Activated naive CD4-positive, alpha-beta T cell treated with anti-CD3 and anti-CD28 coated beads, Interleukin-2, amount 50 U/mL, for 24 hours (primary cell): ENCODE results near the gene GIMAP8.
A peak's percentile ranks its signal among the peaks of the same experiment; 100 is the strongest.

Source experiments
- H3K27ac Mint-ChIP-seq: one replicate; pipeline ENCODE4 v1.8.0; 2021; ENCODE audit warnings: mild to moderate bottlenecking, mixed read lengths
- H3K27me3 Mint-ChIP-seq: one replicate; pipeline ENCODE4 v1.8.0; 2021; ENCODE audit warnings: mixed read lengths
- H3K36me3 Mint-ChIP-seq: one replicate; pipeline ENCODE4 v1.8.0; 2021; ENCODE audit warnings: mixed read lengths
- H3K4me1 Mint-ChIP-seq: one replicate; pipeline ENCODE4 v1.8.0; 2021; ENCODE audit warnings: mixed read lengths
- H3K4me3 Mint-ChIP-seq: one replicate; pipeline ENCODE4 v1.8.0; 2021; ENCODE audit warnings: mild to moderate bottlenecking, mixed read lengths
- H3K9me3 Mint-ChIP-seq: one replicate; pipeline ENCODE4 v1.8.0; 2021; ENCODE audit warnings: mixed read lengths

The GIMAP8 gene

GRCh38 chr7:150421831-150422230 is 28.6 kb upstream of the GIMAP8 start:
- H3K4me1 Mint-ChIP-seq = peaks cover 13% of the 10 kb centered on the region
- no peaks in the 10 kb centered on the region for H3K9me3 Mint-ChIP-seq
- H3K36me3 Mint-ChIP-seq = peaks cover 2% of the 10 kb centered on the region
- H3K27ac Mint-ChIP-seq = no peak overlapping the region
- H3K4me3 Mint-ChIP-seq = no peak overlapping the region
- H3K27me3 Mint-ChIP-seq = no peaks in the 10 kb centered on the region

- Mint-ChIP-seq H3K27me3 (no peaks in the 10 kb centered on the region), H3K9me3 (no peaks in the 10 kb centered on the region), H3K36me3 (peaks cover 2% of the 10 kb centered on the region), H3K27ac (no peak overlapping the region), H3K4me1 (peaks cover 7% of the 10 kb centered on the region), H3K4me3 (no peak overlapping the region)
Measured at GRCh38 chr7:150425670-150426069, 24.8 kb upstream of the GIMAP8 start.

- H3K4me3 Mint-ChIP-seq = no peak overlapping the region
- no peaks in the 10 kb centered on the region for H3K9me3 Mint-ChIP-seq
- H3K27me3 Mint-ChIP-seq = no peaks in the 10 kb centered on the region
- H3K27ac Mint-ChIP-seq = peak overlapping the region; percentile 52
- H3K36me3 Mint-ChIP-seq = no peaks in the 10 kb centered on the region
- H3K4me1 Mint-ChIP-seq = peaks cover 18% of the 10 kb centered on the region
Measured at GRCh38 chr7:150428671-150429451, 21.6 kb upstream of the GIMAP8 start.

DNA sequence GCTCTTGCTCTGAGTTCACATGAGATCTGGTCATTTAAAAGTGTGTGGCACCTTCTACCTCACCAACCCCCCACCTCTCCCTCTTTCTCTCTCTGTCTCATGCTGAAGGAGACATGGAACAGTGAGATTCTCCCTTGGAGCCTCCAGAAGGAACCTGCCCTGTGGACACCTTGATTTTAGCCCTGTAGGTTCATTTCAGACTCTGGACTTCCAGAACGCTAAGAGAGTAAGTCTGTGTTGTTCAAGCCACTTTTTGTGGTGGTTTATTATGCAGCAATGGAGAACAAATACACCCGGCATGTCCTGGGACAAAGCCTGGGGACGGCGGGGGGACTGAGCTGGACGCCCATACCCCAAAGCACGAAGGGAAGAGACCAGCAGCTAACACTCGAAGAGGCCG is 20.7 kb upstream of the GIMAP8 start:
- no peak overlapping the region for H3K27ac Mint-ChIP-seq

GRCh38 chr7:150430465-150431085 is 19.9 kb upstream of the GIMAP8 start:
- peaks cover 18% of the 10 kb centered on the region for H3K4me1 Mint-ChIP-seq
- no peak overlapping the region for H3K4me3 Mint-ChIP-seq
- no peak overlapping the region for H3K27ac Mint-ChIP-seq
- no peaks in the 10 kb centered on the region for H3K27me3 Mint-ChIP-seq
- no peaks in the 10 kb centered on the region for H3K36me3 Mint-ChIP-seq
- H3K9me3 Mint-ChIP-seq = no peaks in the 10 kb centered on the region

More for the DNA sequence above, 20.7 kb upstream of the GIMAP8 start:
- Mint-ChIP-seq H3K9me3 (no peaks in the 10 kb centered on the region), H3K4me3 (no peak overlapping the region), H3K36me3 (no peaks in the 10 kb centered on the region), H3K27me3 (no peaks in the 10 kb centered on the region), H3K4me1 (peaks cover 18% of the 10 kb centered on the region)

DNA sequence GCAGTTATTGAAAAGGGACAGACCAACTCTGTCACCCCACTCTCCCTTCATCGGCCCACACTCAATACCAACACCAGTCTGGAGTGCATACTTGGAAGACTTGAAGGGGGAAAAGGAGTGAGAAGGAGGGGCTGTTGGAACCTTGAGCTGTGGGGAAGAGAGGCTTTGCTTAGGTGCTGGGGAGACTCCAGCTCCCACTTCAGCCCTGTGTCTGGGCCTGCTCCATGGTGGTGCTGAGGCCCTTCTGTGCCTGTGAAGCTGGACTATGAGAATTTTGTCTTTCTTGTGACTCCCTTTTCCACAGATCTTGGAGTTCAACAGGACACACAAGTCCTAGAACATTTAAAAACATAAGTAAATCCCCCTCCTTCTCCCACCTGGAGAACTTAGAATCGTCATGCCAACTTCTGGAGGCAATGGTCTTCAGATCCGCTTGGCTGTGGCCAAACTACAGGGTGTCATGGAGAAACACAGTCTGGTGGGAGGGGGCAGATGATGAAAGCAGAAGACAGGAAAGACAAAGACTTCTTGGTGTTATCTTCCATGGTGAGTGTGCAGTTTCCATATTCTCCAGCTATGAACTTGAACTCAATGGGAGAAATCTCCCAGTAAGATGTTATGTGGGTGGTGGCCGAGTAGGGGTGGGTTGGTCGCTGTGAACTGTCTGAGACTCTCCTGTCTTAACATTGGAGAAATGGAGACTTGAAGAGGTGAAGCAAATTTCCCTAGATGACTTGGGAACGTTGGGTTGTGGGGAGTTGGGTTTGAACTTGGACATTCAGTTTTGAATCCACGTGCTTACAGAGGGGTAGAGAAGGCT is 18.4 kb upstream of the GIMAP8 start:
- H3K4me3 Mint-ChIP-seq = no peak overlapping the region
- H3K4me1 Mint-ChIP-seq = peaks cover 18% of the 10 kb centered on the region
- no peaks in the 10 kb centered on the region for H3K9me3 Mint-ChIP-seq
- no peaks in the 10 kb centered on the region for H3K36me3 Mint-ChIP-seq
- H3K27me3 Mint-ChIP-seq = no peaks in the 10 kb centered on the region
- peak overlapping the region; percentile 18 for H3K27ac Mint-ChIP-seq

DNA sequence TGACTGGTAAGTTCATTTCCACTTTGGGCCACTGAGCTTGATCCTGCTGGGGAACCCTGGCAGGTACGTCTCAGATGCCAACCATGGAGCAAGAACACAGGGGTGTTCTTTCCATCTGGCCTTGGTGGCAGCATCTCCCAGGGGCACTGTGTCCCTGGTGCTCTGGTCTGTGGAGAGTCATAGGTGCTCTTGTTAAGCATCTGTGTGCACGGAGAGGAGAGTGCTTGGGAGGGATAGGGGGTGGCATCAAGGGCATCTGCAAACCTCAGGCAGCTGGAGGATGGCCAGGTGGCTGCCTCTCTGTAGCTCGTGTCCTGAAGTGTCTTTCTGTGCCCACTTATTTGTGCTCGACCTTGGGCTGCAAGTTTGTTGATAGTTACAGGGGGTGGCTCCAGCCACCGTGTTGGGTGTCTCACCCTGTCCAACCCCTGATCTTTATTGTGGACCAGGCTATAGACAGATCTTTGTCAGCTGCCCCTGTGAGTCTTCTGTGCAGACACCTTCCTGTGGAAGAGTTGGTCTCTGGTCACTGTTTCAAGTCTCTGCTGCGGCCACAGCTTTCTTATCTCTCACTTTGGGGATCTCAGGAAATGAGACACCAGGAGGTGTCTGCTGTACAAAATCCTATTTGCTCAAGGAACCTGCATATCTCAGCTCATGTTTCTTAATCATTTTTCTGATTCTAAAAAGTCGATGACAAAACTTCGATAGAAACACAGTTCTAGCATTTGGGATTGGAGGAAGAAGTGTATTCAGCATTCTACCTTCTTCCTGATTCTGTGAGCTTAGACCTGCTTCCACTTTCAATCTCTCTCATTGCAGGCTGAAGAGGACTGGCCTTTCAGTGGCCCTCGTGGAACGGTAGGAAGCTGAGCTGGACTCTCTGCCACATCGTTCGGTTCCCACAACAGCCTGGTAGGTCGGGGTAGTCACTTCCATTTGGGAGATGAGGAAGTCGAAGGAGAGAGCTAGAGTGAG is 17.2 kb upstream of the GIMAP8 start:
- Mint-ChIP-seq H3K4me3 (no peak overlapping the region), H3K36me3 (peaks cover under 1% of the 10 kb centered on the region), H3K27ac (no peak overlapping the region), H3K27me3 (no peaks in the 10 kb centered on the region), H3K4me1 (peaks cover 18% of the 10 kb centered on the region), H3K9me3 (no peaks in the 10 kb centered on the region)

DNA sequence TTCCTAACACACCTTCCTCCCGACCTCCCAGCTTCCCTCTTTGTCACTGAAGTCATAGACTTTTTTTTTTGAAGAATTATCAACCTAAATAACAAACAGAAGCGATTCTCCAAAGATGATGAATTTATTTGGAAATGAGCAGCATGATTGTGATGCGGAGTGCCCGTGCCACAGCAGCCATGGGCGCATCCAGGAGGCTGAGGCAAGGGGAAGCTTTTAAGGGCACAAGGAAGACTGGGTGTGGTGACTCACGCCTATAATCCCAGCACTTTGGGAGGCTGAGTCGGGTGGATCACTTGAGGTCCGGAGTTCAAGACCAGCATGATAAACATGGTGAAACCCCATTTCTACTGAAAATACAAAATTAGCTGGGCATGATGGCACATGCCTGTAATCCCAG is 16.2 kb upstream of the GIMAP8 start:
- Mint-ChIP-seq H3K4me1 (peaks cover 21% of the 10 kb centered on the region), H3K27ac (no peak overlapping the region), H3K27me3 (no peaks in the 10 kb centered on the region)

DNA sequence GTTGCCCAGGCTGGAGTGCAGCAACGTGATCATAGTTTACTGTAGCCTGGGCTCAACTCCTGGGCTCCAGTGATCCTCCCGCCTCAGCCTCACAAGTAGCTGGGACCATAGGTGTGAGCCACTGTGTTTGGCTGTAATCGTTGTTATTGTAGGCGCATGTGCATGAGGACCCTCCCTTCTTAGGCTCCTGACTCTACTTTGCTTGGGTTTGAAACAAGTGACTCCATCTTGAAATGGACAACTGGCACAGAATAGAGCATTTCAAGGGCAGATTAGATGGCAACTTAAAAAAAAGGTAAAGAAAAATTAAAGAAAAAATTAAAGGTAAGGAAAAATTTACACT is 15.4 kb upstream of the GIMAP8 start:
- Mint-ChIP-seq H3K4me3 (no peak overlapping the region), H3K27ac (no peak overlapping the region), H3K36me3 (peaks cover 1% of the 10 kb centered on the region), H3K4me1 (peaks cover 29% of the 10 kb centered on the region), H3K27me3 (no peaks in the 10 kb centered on the region), H3K9me3 (no peaks in the 10 kb centered on the region)

More for the DNA sequence above, 16.2 kb upstream of the GIMAP8 start:
- Mint-ChIP-seq H3K9me3 (no peaks in the 10 kb centered on the region), H3K4me3 (no peak overlapping the region), H3K36me3 (peaks cover 1% of the 10 kb centered on the region)

GRCh38 chr7:150435390-150436073 is 14.9 kb upstream of the GIMAP8 start:
- Mint-ChIP-seq H3K4me1 (peaks cover 34% of the 10 kb centered on the region), H3K27me3 (no peaks in the 10 kb centered on the region), H3K9me3 (no peaks in the 10 kb centered on the region), H3K4me3 (no peak overlapping the region), H3K27ac (no peak overlapping the region), H3K36me3 (peaks cover 1% of the 10 kb centered on the region)

DNA sequence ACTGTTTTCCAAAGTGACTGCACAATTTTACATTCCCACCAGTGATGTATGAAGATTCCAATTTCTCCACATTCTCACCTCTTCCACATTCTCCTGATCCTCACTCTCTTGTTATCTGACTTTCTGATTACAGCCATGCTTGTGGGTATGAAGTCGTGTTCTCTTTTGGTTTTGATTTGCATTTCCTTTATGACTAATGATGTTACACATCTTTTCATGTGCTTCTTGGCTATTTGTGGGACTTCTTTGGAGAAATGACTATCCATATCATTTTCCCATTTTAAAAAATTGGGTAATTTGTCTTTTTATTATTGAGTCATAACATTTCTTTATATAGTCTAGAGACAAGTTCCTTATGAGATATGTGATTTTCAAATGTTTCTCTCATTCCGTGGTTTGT is 10.5 kb upstream of the GIMAP8 start:
- no peak overlapping the region for H3K4me3 Mint-ChIP-seq

DNA sequence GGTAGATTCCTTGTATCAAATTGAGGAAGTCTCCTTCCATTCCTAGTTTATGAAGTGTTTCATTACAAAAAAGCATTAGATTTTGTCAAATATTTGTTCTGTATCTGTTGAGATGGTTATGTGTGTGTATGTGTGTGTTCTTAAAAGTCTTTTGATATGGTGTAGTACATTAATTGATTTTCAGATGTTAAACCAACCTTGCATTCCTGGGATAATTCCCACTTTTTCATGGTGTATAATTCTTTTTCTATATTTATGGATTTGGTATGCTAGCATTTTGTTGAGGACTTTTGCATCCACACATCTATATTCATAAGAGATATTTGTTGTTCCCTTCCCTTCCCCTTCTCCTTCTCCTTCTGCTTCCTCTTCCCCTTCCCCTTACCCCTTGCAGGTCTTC is 8.9 kb upstream of the GIMAP8 start:
- no peaks in the 10 kb centered on the region for H3K27me3 Mint-ChIP-seq
- peak overlapping the region; percentile 24 for H3K4me3 Mint-ChIP-seq
- peaks cover 13% of the 10 kb centered on the region for H3K36me3 Mint-ChIP-seq
- no peaks in the 10 kb centered on the region for H3K9me3 Mint-ChIP-seq
- no peak overlapping the region for H3K27ac Mint-ChIP-seq
- peaks cover 34% of the 10 kb centered on the region for H3K4me1 Mint-ChIP-seq

More for the DNA sequence above, 10.5 kb upstream of the GIMAP8 start:
- Mint-ChIP-seq H3K36me3 (peaks cover 12% of the 10 kb centered on the region), H3K4me1 (peaks cover 28% of the 10 kb centered on the region), H3K27ac (peak overlapping the region; percentile 1), H3K9me3 (no peaks in the 10 kb centered on the region), H3K27me3 (no peaks in the 10 kb centered on the region)

DNA sequence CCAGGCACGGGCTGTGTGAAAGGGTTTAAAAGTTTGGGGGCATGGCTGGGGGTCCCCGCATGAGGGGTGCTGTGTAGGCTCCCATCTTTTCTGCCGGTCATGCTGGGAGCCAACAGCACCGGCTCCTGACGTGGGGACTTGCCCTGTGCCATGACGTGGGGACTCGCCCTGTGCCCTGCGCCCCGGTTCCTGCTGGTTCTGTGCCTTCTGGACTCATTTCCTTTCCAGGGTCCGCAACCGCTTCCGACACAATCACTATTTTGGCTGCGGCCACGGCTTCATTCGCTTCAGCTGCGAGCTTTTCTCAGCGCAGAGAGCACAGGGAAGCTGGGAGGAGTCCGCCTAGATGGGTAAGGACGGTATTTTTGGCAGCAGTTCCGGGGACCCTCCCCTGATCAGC is 7.6 kb upstream of the GIMAP8 start:
- Mint-ChIP-seq H3K4me1 (peaks cover 47% of the 10 kb centered on the region), H3K9me3 (no peaks in the 10 kb centered on the region), H3K27me3 (no peaks in the 10 kb centered on the region), H3K4me3 (no peak overlapping the region), H3K27ac (no peak overlapping the region), H3K36me3 (peaks cover 13% of the 10 kb centered on the region)

DNA sequence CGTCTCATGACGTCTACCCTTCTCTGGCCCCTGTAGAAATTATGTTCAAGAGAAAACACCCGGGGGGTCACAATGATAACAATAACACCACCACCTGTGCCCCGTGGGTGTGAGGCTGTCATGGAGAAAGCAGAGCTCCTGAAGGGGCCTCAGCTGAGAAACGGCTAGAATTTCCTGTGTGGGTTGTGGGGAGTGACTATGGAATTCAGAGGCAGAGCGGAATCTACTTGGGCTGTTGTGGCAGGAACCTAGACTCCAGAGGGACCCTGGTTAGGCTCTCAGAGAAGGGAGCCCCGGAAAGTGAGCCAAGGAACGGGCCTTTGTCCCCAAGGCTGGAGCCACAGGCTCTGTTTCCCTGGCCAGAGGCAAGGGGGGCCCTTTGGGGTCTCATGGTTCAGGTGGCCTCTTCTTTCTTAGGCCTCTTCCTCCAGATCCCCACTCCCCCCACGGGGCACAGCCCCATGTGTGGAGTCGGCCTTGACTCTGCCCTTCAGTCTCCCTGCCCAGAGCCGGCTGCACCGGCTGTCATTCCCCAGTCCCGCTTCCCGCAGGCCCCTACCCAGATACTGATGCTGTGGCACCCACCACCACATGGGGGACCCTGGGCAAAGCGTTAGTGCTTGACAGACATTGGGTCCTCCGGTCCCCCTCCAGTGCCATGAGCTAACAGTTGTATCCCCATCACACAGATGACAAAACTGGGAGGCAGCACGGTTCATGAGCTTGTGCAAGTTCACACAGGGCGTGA is 6.5 kb upstream of the GIMAP8 start:
- Mint-ChIP-seq H3K36me3 (peaks cover 12% of the 10 kb centered on the region), H3K27me3 (no peaks in the 10 kb centered on the region), H3K27ac (no peak overlapping the region), H3K9me3 (no peaks in the 10 kb centered on the region), H3K4me3 (no peak overlapping the region), H3K4me1 (peaks cover 58% of the 10 kb centered on the region)
